Muscle of arm (tissue), 12 donors: Measurements from ENCODE around the gene CC2D2B. TPM values are rescaled to one million over a fixed set of nuclear protein-coding genes. Genes with fewer than 3 reads are reported as not detected.
"Not testable (repeated sequence)": the region's sequence is repeated elsewhere in the genome, so short reads cannot be mapped to it uniquely, and the experiment has no call there.

ENCODE experiments used
- DNase-seq: peaks from one replicate; pipeline ENCODE4 v3.0.0-alpha.2; 2013
- polyA plus RNA-seq, 12 donors: library from polyadenylated mRNA; unstranded; fragments of 120-200 nt; gene quantifications; one replicate each; pipeline ENCODE4 v1.2.1, GENCODE V29; 2013; ENCODE audit not compliant: insufficient read length in 12 of 12

The CC2D2B gene
- polyA plus RNA-seq, 12 donors: 0.41 to 1.9 (median 0.99) TPM; not detected in 2

GRCh38 chr10:95906677-95907455, 909 bp upstream of the CC2D2B start:
- DNase-seq: peak; percentile 53

DNA sequence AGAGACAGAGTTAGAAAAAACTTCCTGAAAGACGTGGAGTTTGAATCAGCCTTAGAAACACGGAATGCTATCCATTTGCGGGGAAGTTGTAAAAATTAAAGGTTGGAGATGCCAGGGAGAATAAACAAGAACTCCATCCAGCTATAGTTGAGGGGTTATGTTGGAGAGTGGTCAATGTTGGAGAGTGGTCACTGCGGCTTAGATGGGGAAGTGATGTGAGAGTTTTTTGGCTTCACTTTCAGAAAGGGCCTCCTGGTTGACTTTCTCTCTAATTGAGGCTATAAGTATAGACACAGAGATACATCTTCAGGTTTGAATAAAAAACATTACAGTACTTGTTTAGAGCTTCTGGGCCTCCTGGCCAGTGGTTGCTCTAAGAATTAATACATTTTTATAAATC, 675 bp downstream of the CC2D2B start:
- no peak for DNase-seq

GRCh38 chr10:95909561-95909960, 1.8 kb downstream of the CC2D2B start:
- no peak for DNase-seq

DNA sequence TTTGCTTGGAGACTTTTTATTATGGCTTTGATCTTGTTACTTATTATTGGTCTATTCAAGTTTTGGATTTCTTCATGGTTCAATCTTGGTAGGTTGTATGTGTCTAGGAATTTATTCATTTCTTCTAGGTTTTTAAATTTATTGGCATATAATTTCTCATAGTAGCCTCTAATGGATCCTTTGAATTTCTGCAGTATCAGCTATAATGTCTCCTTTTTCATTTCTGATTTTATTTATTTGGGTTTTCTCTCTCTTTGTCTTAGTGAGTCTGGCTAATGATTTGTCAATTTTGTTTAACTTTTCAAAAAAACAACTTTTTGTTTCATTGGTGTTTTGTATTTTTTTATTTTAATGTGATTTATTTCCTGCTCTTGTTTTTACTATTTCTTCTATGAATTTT, 8.3 kb downstream of the CC2D2B start:
- not testable (repeated sequence) for DNase-seq

GRCh38 chr10:95920798-95921426, 13.1 kb downstream of the CC2D2B start:
- DNase-seq: no peak

- DNase-seq: no peak
These were observed 17.3 kb downstream of the CC2D2B start for GRCh38 chr10:95925033-95925432.

DNA sequence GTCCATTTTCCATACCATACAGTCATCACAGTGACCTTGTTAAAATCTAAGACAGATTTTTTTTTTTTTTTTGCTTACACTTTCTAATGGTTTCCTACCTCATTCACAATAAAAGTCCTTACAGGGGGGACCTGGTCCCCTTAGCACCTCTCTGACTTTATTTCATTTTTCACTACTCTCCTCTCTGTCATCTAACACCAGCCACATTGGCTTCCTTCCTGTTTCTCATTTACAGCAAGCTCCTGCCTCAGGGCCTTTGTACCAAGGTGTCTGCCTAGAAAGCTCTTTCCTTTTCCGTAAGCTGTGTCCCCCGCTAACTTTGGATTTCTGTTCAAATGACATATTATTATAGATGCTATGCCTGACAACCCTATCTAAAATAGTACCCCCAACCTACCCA, 27.7 kb downstream of the CC2D2B start:
- no peak for DNase-seq

GRCh38 chr10:95941115-95941514, 33.3 kb downstream of the CC2D2B start:
- no peak for DNase-seq

GRCh38 chr10:95963202-95963990, 55.6 kb downstream of the CC2D2B start:
- DNase-seq: no peak

DNA sequence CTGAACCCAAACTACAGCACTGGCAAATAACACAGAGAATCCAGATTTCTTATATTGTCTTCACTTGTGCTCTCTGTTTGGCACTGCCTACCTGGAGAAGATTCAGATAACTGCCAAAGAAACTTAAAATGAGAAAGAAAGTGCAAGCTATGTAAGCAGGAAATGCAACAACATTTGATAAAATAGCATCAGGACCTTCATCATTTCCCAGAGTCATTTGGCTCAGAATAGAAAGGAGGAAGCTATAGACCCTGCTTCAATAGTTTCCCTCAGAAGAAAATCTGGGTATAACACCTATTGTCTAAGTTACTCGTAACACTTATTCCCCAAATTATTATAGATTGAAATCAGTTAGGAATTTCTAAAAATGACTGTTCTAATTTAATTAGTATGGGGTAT, 56.2 kb downstream of the CC2D2B start:
- DNase-seq: no peak

- no peak for DNase-seq
These were observed 57.0 kb downstream of the CC2D2B start for GRCh38 chr10:95964756-95965155.

DNA sequence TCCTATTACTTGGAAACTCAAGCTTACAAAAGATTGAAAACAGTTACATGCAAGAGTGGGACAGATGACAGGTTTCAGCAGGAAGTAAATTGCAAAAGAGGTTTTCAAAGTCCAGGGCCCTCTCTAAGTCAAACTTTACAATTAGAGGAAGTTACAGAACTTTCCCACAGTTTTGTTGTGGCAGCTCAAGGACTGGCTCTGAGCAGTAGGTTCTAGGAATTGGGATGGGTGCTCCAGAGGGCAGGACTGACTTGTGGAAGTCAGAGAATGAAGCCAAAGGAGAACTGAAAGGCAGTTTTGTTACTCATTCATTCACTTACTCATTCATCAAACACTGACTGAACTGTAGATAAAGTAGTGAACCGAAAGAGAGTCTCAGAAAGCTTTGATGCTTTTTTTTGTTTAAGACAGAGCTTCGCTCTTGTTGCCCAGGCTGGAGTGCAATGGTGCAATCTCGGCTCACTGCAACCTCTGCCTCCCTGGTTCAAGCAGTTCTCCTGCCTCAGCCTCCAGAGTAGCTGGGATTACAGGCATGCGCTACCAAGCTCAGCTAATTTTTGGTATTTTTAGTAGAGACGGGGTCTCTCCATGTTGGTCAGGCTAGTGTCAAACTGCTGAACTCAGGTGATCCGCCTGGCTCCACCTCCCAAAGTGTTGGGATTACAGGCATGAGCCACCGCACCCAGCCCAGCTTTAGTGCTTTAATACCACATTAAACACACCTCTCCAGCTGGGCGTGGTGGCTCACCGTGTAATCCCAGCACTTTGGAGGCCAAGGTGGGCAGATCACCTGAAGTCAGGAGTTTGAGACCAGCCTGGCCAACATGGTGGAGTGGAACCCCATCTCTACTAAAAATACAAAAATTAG, 68.8 kb downstream of the CC2D2B start:
- no peak for DNase-seq

GRCh38 chr10:95982200-95982599, 74.4 kb downstream of the CC2D2B start:
- DNase-seq: no peak

- no peak for DNase-seq
These were observed 80.1 kb downstream of the CC2D2B start for GRCh38 chr10:95987685-95988426.

GRCh38 chr10:95988702-95989101, 80.9 kb downstream of the CC2D2B start:
- DNase-seq: no peak

DNA sequence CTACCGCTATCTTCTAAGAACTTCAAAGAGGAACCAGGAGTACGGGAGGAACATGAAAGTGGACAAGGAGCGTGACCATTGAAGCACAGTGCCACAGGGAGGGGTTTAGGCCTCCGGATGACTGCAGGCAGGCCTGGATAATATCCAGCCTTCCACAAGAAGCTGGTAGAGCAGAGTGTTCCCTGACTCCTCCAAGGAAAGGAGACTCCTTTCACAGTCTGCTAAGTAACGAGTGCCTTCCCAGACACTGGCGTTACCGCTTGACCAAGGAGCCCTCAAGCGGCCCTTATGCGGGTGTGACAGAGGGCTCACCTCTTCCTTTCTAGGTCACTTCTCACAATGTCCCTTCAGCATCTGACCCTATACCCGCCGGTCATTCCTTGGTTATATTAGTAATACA, 86.6 kb downstream of the CC2D2B start:
- DNase-seq: not testable (repeated sequence)

- DNase-seq: no peak
These were observed 90.5 kb downstream of the CC2D2B start for GRCh38 chr10:95998255-95998784.

DNA sequence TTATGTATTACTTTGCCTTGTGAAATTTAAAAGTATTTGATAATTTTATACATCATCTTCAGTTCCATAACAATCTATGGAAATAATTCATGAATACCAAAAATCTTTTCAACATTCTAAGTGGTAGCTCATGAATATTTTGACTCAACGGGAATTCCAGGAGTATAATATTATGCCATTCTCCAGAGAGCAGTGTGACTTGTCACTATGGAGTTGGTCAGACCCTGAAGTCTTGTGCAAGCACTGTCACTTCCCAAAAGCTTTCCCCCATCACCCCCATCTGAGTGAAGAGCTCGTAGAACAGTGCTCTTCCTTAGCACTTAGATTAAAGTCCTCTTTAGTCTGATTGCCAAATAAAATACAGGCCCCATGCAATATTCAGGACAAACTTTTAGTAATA, 106.2 kb downstream of the CC2D2B start:
- no peak for DNase-seq

DNA sequence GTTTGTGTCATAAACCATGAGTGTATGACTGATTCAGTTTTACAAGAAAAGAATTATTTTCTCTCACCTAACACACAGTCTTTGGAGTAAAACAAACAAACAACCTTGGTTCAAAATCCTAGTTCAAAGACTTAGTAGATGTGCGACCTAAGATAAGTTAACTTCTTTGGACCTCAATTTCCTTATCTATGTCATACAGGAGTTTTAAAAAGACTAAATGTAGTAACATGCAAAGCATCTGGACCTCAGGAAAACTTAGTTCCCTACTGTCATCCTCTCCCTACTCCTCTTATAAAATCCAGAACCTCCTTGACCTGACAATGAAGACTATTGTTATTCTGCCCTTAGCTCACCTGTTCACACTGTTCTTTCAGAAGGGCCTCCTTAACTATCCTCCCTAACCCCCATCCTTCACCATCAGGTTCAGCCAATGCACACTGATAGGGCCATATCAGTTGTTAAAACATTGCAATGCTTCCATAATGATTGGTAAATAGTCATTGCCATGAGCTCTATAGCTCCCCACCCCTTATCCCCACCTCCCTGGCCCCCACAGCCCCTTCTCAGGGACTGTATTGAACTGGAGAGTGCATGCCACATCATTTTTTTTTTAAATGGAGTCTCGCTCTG, 106.8 kb downstream of the CC2D2B start:
- no peak for DNase-seq

DNA sequence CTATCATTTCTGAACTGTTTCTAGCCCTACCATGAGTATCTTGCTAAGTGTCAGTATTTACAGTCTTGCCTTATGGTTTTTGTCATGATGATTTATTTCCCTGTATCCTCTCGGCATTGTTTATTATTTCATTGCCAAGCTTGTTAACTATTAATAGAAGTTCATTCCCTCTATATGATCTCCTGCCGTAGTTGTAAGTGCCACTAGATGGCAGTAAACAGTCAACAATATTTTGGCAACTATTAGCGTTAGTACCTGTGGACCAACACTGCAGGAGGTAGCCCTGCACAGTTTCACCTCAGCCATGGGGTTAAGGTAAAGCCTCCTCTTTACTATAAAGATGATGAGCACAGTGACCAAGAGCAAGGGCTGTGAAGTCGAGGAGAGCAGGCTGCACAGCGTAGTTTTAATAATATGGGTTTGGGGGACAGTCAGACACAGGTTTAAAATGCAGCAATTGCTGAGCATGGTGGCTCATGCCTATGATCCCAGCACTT, 109.5 kb downstream of the CC2D2B start:
- peak; percentile 52 for DNase-seq
